OCI-LY7 (cell line): ENCODE results near the gene PHACTR1. TPM values are rescaled to one million over a fixed set of nuclear protein-coding genes. Genes with fewer than 3 reads are reported as not detected.

Source experiments
- BruUV-seq: library from RNA; stranded (reverse); fragments of 400-500 nt; replicated peaks from 2 replicates; lab custom pipeline; 2021; lab: Mats Ljungman, UMichigan
- CTCF ChIA-PET: fragments of 300-600 bp; sonication (Branson Sonifier 250); formaldehyde crosslinking; loops from one replicate; lab custom pipeline; 2022; ENCODE audit warnings: antibody characterized with exemption; ENCODE audit not compliant: unreplicated experiment; lab: Charles Lee
- POLR2A ChIA-PET: fragments of 300-600 bp; sonication (Branson Sonifier 250); formaldehyde crosslinking; loops from one replicate; lab custom pipeline; 2022; ENCODE audit warnings: antibody characterized with exemption; lab: Charles Lee
- DNase-seq: peaks from one replicate; pipeline ENCODE4 v3.0.0-alpha.2; 2015; ENCODE audit warnings: low spot score
- H2AFZ ChIP-seq: fragments of 200-600 bp; sonication (generic), shearing (Covaris generic); 2 replicates; pipeline ENCODE4 v1.6.1; 2014; ENCODE audit warnings: mild to moderate bottlenecking, antibody characterized with exemption, low read length, moderate library complexity
- H3K27ac ChIP-seq: fragments of 200-600 bp; sonication (generic); 2 replicates; pipeline ENCODE4 v1.5.1; 2014; ENCODE audit warnings: mixed run types, low read depth, mild to moderate bottlenecking, moderate library complexity, low read length, inconsistent platforms; ENCODE audit not compliant: poor library complexity, severe bottlenecking
- H3K36me3 ChIP-seq: fragments of 200-600 bp; sonication (generic); 2 replicates; pipeline ENCODE4 v1.6.1; 2014; ENCODE audit warnings: mild to moderate bottlenecking, antibody characterized with exemption, low read length, moderate library complexity, mixed read lengths; ENCODE audit not compliant: insufficient read depth
- H3K4me1 ChIP-seq: fragments of 200-600 bp; sonication (generic); 2 replicates; pipeline ENCODE4 v1.5.1; 2014; ENCODE audit warnings: mild to moderate bottlenecking, low read length; ENCODE audit not compliant: insufficient read depth, poor library complexity, severe bottlenecking
- H3K4me2 ChIP-seq: fragments of 200-600 bp; sonication (generic); 2 replicates; pipeline ENCODE4 v1.6.1; 2014; ENCODE audit warnings: mild to moderate bottlenecking, low read length
- H3K4me3 ChIP-seq: fragments of 200-600 bp; sonication (generic); 2 replicates; pipeline ENCODE4 v1.5.1; 2014; ENCODE audit warnings: mild to moderate bottlenecking, low read depth, low read length; ENCODE audit not compliant: poor library complexity, severe bottlenecking
- H3K79me2 ChIP-seq: fragments of 200-600 bp; sonication (generic); 2 replicates; pipeline ENCODE4 v1.6.1; 2016; ENCODE audit warnings: low read depth, mild to moderate bottlenecking, low read length, moderate library complexity, mixed read lengths; ENCODE audit not compliant: insufficient read depth
- H3K9me2 ChIP-seq: fragments of 200-600 bp; sonication (generic); 2 replicates; pipeline ENCODE4 v1.6.1; 2016; ENCODE audit warnings: mild to moderate bottlenecking, low read length, mixed read lengths; ENCODE audit not compliant: insufficient read depth
- H3K9me3 ChIP-seq: fragments of 200-600 bp; sonication (generic); 2 replicates; pipeline ENCODE4 v1.6.1; 2014; ENCODE audit warnings: mild to moderate bottlenecking, mixed run types, low read length, mixed read lengths
- H4K20me1 ChIP-seq: fragments of 200-600 bp; sonication (generic); 2 replicates; pipeline ENCODE4 v1.6.1; 2014; ENCODE audit warnings: mild to moderate bottlenecking, antibody characterized with exemption, low read length, moderate library complexity, mixed read lengths; ENCODE audit not compliant: insufficient read depth
- EZH2phosphoT487 ChIP-seq: fragments of 200-600 bp; sonication (generic); IDR thresholded peaks from 2 replicates; pipeline ENCODE4 v1.6.1; 2018; ENCODE audit warnings: low read depth, borderline replicate concordance, mild to moderate bottlenecking, mixed run types, antibody characterized with exemption, low read length, moderate library complexity, mixed read lengths
- intact Hi-C: fragments of 100-400 bp; cut with micrococcal nuclease; formaldehyde crosslinking; loops from one replicate; pipeline ENCODE4 v1.10.0; 2022; ENCODE audit not compliant: unreplicated experiment
- total RNA-seq, 2 experiments: library from RNA; depleted of rRNA in 1 of 2; stranded (reverse); fragments of >200 nt in 1 of 2; shearing (Covaris generic) in 1 of 2; gene quantifications; 2 replicates each; pipeline ENCODE4 v1.2.3, GENCODE V29; 2014 to 2022
- TF ChIP-seq, protein P1 (sequence below): fragments of 200-600 bp; sonication (generic); conservative IDR thresholded peaks from 2 replicates; pipeline ENCODE4 v1.5.1; 2014; ENCODE audit warnings: mild to moderate bottlenecking, antibody characterized with exemption, low read length, moderate library complexity, mixed read lengths

Gene PHACTR1
- total RNA-seq, 2 experiments from 2014 or later: 25.1 to 46.6 TPM

DNA sequence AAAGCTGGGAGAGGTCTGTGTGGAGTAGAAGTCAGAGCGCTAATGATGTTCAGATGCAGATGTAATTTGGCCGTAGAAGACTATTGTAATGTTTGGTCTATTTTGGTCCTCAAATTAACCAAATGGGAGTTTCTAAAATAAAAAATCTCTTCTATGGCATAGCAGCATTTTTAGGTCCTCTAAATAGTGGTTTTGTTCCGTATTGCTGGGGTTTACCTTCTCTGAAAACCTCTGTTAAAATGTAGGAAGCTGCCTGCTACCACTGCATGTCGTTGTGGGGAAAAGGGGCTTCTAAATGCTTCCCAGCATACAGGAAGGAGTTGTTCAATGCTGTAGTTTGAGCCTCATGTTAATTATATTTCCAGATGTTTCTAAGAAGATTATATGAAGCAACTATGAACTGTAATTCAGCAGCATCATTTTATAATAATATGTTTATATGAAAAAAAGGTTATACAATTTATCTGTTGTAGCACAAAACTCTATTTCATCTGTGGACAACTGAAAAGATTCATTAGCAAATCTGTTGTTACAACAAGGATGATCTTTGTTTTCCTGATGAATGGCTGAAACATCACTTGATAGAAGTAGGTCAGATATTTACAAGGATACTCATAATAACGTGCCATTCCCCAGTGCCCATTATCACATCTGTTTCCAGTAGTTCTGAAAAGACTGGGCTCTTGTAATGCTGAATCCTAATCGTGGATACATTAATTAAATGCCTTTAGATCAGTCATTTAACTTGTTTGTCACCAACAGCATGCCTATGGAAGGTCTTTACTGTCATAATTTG lies 355.2 kb downstream of the PHACTR1 start:
- no peaks in the 10 kb centered on the region for H3K4me1 ChIP-seq
- no TSS peak for BruUV-seq
- no peaks in the 10 kb centered on the region for H3K36me3 ChIP-seq
- ChIA-PET CTCF (no interaction called here), POLR2A (no interaction called here)
- H2AFZ ChIP-seq: no peak overlapping the region
- H3K4me2 ChIP-seq: no peak overlapping the region
- no peaks in the 10 kb centered on the region for H3K9me3 ChIP-seq
- no peaks in the 10 kb centered on the region for H4K20me1 ChIP-seq
- DNase-seq: no peak
- no peak for TF ChIP-seq EZH2phosphoT487
- TF ChIP-seq, protein P1, sequence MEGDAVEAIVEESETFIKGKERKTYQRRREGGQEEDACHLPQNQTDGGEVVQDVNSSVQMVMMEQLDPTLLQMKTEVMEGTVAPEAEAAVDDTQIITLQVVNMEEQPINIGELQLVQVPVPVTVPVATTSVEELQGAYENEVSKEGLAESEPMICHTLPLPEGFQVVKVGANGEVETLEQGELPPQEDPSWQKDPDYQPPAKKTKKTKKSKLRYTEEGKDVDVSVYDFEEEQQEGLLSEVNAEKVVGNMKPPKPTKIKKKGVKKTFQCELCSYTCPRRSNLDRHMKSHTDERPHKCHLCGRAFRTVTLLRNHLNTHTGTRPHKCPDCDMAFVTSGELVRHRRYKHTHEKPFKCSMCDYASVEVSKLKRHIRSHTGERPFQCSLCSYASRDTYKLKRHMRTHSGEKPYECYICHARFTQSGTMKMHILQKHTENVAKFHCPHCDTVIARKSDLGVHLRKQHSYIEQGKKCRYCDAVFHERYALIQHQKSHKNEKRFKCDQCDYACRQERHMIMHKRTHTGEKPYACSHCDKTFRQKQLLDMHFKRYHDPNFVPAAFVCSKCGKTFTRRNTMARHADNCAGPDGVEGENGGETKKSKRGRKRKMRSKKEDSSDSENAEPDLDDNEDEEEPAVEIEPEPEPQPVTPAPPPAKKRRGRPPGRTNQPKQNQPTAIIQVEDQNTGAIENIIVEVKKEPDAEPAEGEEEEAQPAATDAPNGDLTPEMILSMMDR: no peak
- intact Hi-C loops: no loop called here
- H3K4me3 ChIP-seq: no peak overlapping the region
- H3K27ac ChIP-seq: no peak overlapping the region
- no peaks in the 10 kb centered on the region for H3K79me2 ChIP-seq
- H3K9me2 ChIP-seq: no peaks in the 10 kb centered on the region

DNA sequence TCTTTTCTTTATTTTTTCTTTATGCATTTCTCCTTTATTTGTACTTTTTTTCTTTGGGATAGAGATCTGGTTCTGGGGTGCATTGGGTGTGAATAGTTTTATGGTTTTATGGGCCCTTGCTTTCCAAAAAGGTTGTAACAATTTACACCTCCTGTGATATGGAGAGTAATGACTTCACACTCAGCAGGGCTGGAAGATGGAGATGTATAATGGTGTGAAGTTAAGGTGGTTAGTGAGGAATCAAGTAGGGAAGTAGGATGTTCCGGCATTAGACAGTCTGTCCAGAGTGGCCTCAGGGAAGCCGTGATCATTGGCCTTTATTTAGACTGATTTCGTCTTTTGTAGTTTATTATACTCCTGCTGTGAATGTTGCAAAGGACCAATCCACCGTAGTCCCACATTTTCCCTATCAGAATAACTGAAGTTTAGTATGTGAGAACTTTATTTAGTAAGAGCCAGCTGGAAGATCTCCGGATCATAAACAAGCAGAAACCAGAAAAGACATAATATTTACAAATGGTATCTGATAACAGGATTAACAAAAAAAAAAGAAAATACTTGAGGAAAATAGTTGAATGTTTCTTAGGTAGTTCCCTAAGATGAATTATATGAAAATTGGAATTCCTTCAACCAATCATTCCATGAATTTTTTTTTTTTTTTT lies 356.2 kb downstream of the PHACTR1 start:
- BruUV-seq: no TSS peak
- ChIA-PET POLR2A (interaction anchor here (0.6 kb wide), 1 partner anchor 280 kb away, joined by 5 read pairs; no protein-coding TSS in a partner anchor), CTCF (no interaction called here)
- Histone ChIP-seq H3K27ac (no peak overlapping the region), H4K20me1 (no peaks in the 10 kb centered on the region), H3K79me2 (no peaks in the 10 kb centered on the region), H3K4me1 (no peaks in the 10 kb centered on the region), H3K9me2 (no peaks in the 10 kb centered on the region), H2AFZ (no peak overlapping the region), H3K4me2 (no peak overlapping the region), H3K4me3 (no peak overlapping the region), H3K9me3 (no peaks in the 10 kb centered on the region), H3K36me3 (no peaks in the 10 kb centered on the region)
- DNase-seq: no peak
- TF ChIP-seq, protein P1: no peak
- no peak for TF ChIP-seq EZH2phosphoT487
- intact Hi-C loops: no loop called here
